GM08714 (cell line): ENCODE measurements around the gene TMLHE.
"Not testable (repeated sequence)": the region's sequence is repeated elsewhere in the genome, so short reads cannot be mapped to it uniquely, and the experiment has no call there.

Source experiments
- H3K4me3 ChIP-seq: fragments of 200-500 bp; sonication (Bioruptor generic); 2 replicates; pipeline ENCODE4 v1.5.1; 2014; ENCODE audit warnings: mild to moderate bottlenecking, low read length, inconsistent platforms
- ZNF274 ChIP-seq: IDR thresholded peaks from 2 replicates; pipeline ENCODE4 v1.6.1; 2012; ENCODE audit warnings: mild to moderate bottlenecking, low read depth, low read length

Gene TMLHE

GRCh38 chrX:155544881-155545280 lies 67.9 kb downstream of the TMLHE start:
- no peak for TF ChIP-seq ZNF274
- H3K4me3 ChIP-seq, result no peak overlapping the region

DNA sequence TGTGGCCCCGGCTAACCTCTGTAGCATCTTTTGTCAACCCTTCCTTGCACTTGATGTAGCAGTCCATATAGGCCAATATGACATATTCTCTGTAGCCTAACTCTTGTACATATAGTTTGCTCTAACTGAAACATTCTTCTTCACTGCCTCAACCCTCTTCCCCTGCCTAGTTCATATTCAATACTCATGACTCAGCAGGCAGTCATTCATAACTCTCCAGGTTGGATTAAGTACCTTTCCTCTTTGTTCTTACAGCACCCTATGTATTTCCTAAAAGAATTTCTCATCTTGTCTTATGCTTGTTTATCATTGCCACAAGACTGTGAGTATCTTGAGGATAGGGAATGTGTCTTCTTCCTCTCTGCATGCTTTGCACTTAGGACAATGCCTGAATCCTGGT lies 76.9 kb downstream of the TMLHE start:
- no peak overlapping the region for H3K4me3 ChIP-seq
- TF ChIP-seq ZNF274, result no peak

DNA sequence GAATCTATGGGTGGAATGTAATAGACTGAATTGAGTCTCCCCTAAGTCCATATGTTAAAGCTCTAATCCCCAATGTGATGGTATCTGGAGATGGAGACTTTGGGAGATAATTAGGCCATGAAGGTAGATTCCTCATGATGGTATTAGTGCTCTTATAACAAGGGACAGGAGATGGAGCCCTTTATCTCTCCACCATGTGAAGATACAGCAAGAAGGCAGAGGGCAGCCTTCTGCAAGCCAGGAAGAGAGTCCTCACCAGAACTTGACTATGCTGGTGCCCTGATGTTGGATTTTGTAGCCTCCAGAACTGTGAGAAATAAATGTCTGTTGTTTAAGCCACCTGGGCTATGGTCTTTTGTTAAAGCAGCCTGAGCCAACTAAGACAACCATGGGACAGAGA lies 78.0 kb downstream of the TMLHE start:
- no peak overlapping the region for H3K4me3 ChIP-seq
- TF ChIP-seq ZNF274, result no peak

- not testable (repeated sequence) for H3K4me3 ChIP-seq
Observed at GRCh38 chrX:155527023-155527422, 85.7 kb downstream of the TMLHE start.

DNA sequence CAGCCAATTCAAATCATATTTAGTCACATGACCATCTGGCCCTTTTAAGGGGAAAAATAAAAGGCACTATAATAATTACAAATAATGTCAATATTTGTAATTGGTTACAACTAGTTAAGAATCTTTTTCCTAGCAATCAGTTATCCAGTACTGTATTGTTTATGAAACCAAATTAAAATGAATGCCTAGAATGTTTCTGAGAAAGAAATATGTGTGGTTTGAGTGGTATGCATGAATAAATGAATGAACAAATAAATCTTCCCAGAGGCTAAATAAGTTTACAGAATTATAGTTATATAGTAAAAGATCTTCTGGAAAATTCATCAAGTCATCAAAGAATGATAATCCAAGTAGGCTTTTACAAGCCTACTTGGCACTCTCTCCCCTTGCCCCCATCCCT lies 98.5 kb downstream of the TMLHE start:
- no peak overlapping the region for H3K4me3 ChIP-seq
- TF ChIP-seq ZNF274, result no peak

DNA sequence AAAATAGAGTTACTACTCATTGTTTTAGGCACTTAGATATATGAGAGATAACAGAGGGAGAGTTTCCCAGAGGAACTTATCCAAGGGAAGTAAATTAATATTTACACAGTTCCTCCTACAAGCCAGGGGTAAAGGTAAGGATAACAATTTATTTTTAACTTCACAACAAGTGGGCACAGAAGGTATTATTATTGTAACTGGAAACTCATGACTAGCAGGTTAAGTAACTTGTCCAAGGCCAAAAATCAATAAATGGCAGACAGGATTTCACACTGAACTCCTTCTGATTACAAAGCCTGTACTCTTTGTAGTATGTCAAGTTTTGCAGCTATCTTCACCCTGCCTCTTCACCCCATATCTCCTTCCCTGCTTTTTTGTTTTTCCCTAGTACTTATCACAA lies 107.5 kb downstream of the TMLHE start:
- no peak overlapping the region for H3K4me3 ChIP-seq
- TF ChIP-seq ZNF274, result no peak

- H3K4me3 ChIP-seq, result not testable (repeated sequence)
Observed at GRCh38 chrX:155495134-155495533, 117.6 kb downstream of the TMLHE start.

DNA sequence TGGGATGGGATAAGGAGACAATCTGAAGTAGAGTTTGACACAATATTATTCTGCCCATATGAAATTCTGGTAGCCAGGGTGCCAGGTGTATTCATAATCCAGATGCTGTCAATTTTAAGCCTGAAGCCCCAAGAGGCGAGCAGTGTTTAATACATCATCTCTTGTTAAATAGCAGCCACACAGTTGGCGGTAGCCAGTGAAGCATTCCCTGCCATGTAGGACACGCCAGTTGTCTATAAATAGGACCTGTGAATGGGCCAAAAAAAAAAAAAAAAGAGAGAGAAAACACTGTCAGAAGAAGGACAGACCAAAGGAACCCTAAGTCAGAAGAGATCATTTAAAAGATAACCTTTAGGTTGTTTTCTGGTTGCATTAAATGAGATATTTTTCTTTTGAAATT lies 121.3 kb downstream of the TMLHE start:
- not testable (repeated sequence) for H3K4me3 ChIP-seq

GRCh38 chrX:155477136-155477535 lies 135.6 kb downstream of the TMLHE start:
- H3K4me3 ChIP-seq, result not testable (repeated sequence)

DNA sequence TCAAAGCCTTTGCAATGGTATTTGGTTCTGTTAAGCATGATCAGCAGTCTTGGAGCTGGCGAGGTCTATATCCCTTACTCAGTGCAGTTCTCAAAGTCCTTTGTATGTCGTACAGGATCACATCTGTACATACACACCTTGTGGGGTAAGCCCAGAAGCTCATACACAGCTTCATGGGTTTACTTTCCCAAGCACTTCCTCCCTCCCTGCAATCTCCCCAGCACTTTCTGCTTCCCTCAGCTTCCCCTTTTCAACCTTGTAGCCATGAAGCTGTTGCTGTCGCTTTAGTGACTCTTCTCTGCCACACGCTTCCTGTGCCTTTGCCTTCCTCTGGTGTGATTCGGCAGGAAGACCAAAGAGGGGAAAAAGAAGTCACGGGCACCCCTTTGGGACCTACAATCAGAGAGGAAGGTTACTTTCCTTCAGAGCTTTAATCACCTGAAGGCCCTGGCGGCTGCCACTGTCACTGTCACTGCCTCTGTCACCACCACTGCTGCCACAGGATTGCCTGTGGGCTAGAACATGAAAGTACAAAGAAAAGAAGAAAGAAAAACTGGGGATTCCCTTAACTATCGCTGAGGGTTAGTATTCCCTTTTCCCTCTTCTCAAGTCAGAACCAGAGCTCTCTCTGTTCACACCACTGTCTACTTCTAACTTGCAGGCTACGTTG lies 146.3 kb downstream of the TMLHE start:
- H3K4me3 ChIP-seq, result not testable (repeated sequence)

- not testable (repeated sequence) for H3K4me3 ChIP-seq
Observed at GRCh38 chrX:155460501-155460900, 152.3 kb downstream of the TMLHE start.

GRCh38 chrX:155458471-155458870 lies 154.3 kb downstream of the TMLHE start, which contains the start of gene F8A3:
TSS of gene F8A3 (minus strand) at chrX:155458620. CDS start at chrX:155458600, 20 bp downstream.
- not testable (repeated sequence) for H3K4me3 ChIP-seq

DNA sequence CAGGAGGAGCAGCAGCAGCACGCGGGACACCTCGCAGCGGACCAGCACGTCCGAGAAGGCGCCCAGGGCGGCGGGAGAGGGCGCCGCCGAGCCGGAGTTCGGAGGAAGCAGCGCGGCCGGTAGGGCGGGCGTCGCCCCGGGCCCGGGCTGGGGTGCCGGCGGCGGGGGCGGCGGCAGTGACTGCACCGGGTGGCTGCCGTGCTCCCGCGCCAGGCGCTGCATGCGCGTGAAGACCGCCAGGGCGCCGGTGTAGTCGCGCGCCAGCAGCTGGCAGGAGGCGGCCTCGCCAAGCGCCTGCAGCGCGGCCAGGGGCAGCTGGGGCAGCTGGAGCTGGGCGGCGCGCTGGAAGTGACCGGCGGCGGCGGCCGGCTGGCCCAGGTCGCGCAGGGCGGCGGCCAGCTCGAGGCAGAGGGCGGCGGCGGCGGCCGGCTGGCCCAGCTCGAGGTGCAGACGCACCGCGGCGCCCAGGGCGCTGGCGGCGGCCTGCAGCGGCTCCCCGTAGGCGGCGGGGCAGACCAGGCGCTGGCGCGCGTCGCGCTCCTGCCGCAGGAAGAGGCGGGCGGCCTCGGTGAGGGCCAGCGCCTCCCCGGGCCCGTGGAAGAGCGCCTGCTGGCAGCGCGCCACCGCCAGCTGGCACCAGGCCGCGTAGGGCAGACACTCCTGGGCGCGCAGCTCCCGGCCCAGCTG lies 154.8 kb downstream of the TMLHE start:
- H3K4me3 ChIP-seq, result not testable (repeated sequence)

DNA sequence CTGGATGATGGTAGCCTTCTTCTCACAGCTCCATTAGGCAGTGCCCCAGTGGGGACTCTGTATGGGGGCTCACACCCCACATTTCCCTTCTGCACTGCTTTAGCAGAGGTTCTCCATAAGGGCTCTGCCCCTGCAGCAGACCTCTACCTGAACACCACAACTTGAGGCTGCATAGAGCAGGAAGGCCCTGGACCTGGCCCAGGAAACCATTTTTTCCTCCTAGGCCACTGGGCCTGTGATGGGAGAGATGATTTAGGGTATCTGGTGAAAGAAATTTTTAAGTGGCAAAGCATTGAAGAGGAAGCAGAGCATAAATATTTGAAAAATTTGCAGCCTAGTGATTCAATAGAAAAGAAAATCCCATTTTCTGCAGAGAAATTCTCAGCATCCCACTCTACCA lies 171.7 kb downstream of the TMLHE start:
- no peak for TF ChIP-seq ZNF274

More for the DNA sequence above, 171.7 kb downstream of the TMLHE start:
- no peak overlapping the region for H3K4me3 ChIP-seq
